ENCODE measurements around the gene RAB30. TPM values are rescaled to one million over a fixed set of nuclear protein-coding genes. Genes with fewer than 3 reads are reported as not detected.
A peak's percentile ranks its signal among the peaks of the same experiment; 100 is the strongest.

The RAB30 gene
- total and polyA plus RNA-seq, 2 experiments from 2014 or later: 2.5 to 10.2 TPM

DNA sequence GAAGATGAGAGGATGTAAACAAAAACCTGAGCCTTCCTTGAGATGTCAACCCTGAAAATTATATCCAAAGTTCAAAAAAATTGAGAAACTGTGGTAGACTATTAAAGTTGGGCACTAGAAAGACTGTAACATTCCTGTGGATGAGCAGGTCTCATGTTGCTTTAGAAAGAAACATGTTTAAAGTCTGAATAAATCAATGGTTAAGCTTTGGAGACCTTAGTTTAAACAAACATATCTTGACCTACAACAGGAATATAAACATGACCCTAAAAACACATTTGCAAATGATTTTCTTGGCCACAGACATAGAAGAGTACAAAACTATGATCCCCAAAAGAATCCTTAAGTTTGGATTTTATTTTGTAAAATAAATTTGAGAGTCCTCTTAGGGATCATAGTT is 47.1 kb upstream of the RAB30 start:
- no peaks in the 10 kb centered on the region for H3K36me3 ChIP-seq (replicated peaks; ENCODE audit: insufficient read depth, low read depth)
- H3K79me2 ChIP-seq: no peaks in the 10 kb centered on the region
- DNase-seq (ENCODE audit: low spot score): no peak
- H2AFZ ChIP-seq: no peak overlapping the region
- H4K20me1 ChIP-seq (ENCODE audit: insufficient read depth, poor library complexity, severe bottlenecking): no peaks in the 10 kb centered on the region
- peaks cover 14% of the 10 kb centered on the region for H3K4me1 ChIP-seq (ENCODE audit: insufficient read depth)
- H3K27me3 ChIP-seq: no peaks in the 10 kb centered on the region
- H3K4me3 ChIP-seq: no peak overlapping the region
- no peak for TF ChIP-seq EZH2 (IDR thresholded peaks at IDR 0.05; ENCODE audit: borderline replicate concordance)
- TF ChIP-seq, protein P1, sequence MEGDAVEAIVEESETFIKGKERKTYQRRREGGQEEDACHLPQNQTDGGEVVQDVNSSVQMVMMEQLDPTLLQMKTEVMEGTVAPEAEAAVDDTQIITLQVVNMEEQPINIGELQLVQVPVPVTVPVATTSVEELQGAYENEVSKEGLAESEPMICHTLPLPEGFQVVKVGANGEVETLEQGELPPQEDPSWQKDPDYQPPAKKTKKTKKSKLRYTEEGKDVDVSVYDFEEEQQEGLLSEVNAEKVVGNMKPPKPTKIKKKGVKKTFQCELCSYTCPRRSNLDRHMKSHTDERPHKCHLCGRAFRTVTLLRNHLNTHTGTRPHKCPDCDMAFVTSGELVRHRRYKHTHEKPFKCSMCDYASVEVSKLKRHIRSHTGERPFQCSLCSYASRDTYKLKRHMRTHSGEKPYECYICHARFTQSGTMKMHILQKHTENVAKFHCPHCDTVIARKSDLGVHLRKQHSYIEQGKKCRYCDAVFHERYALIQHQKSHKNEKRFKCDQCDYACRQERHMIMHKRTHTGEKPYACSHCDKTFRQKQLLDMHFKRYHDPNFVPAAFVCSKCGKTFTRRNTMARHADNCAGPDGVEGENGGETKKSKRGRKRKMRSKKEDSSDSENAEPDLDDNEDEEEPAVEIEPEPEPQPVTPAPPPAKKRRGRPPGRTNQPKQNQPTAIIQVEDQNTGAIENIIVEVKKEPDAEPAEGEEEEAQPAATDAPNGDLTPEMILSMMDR (IDR thresholded peaks at IDR 0.05; ENCODE audit: poor library complexity): no peak
- TF ChIP-seq EZH2phosphoT487 (IDR thresholded peaks at IDR 0.05; ENCODE audit: low read depth, severe bottlenecking, unreplicated experiment): no peak
- H3K9me2 ChIP-seq (replicated peaks; ENCODE audit: insufficient read depth): no peaks in the 10 kb centered on the region
- H3K27ac ChIP-seq: no peak overlapping the region
- no peaks in the 10 kb centered on the region for H3K9me3 ChIP-seq (ENCODE audit: low read depth)
- H3K4me2 ChIP-seq: peak overlapping the region; percentile 4

DNA sequence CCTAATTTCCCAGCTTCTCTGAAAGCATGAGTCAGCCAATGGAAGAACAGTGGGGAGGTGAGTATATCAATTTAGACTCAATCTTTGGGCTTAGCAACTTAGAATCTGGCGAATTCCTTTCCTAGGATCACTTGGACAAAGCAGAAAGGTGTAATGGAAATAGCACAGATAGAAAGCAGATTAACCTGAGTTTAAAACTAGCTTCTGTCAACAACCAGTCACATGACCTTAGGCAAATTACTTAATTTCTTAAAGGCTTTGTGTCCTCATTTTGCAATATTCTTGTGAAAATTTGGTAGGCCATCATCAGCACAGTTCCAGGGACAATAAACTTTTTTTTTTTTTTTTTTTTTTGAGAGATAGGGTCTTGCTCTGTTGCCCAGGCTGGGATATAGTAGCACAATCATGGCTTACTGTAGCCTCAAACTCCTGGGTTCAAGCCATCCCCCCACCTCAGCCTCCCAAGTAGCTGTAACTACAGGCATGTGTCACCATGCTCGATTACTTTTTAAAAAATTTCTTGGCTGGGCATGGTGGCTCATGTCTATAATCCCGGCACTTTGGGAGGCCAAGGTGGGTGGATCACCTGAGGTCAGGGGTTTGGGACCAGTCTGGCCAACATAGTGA is 44.4 kb upstream of the RAB30 start:
- no peak for DNase-seq (ENCODE audit: low spot score)
- H3K79me2 ChIP-seq: no peaks in the 10 kb centered on the region
- H4K20me1 ChIP-seq (ENCODE audit: insufficient read depth, poor library complexity, severe bottlenecking): no peaks in the 10 kb centered on the region
- H3K36me3 ChIP-seq (replicated peaks; ENCODE audit: insufficient read depth, low read depth): no peaks in the 10 kb centered on the region
- H3K4me1 ChIP-seq (ENCODE audit: insufficient read depth): peaks cover 14% of the 10 kb centered on the region
- no peak overlapping the region for H2AFZ ChIP-seq
- no peaks in the 10 kb centered on the region for H3K9me2 ChIP-seq (replicated peaks; ENCODE audit: insufficient read depth)
- 92% methylated on average over 3 of the region's 3 CpGs for WGBS (ENCODE audit: low lambda C conversion rate, missing lambda C conversion rate)
- no peak overlapping the region for H3K27ac ChIP-seq
- no peak for TF ChIP-seq EZH2phosphoT487 (IDR thresholded peaks at IDR 0.05; ENCODE audit: low read depth, severe bottlenecking, unreplicated experiment)
- no peak for TF ChIP-seq EZH2 (IDR thresholded peaks at IDR 0.05; ENCODE audit: borderline replicate concordance)
- TF ChIP-seq, protein P1 (IDR thresholded peaks at IDR 0.05; ENCODE audit: poor library complexity): no peak
- H3K4me2 ChIP-seq: no peak overlapping the region
- H3K4me3 ChIP-seq: no peak overlapping the region
- H3K9me3 ChIP-seq (ENCODE audit: low read depth): no peaks in the 10 kb centered on the region
- no peaks in the 10 kb centered on the region for H3K27me3 ChIP-seq

DNA sequence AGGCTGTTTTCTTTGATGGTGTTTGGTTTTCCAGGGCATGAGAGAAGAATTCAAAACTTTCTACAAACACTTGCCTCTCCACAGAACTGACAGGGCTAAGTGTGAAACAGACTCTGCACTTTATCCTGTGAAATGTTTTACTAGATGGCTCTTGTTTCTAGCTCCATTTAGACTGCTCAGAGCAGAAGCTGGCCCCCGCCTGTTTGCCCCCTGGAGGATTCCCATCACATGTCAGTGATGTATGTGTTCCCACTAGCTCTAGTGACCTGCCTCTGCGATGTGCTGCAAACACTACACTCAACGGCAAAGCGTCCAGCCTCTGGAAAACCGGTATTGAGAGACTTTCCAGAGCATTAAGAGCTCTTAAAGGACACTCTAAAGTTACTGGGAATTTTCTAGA is 43.9 kb upstream of the RAB30 start:
- Histone ChIP-seq H2AFZ (no peak overlapping the region), H3K9me3 (ENCODE audit: low read depth) (no peaks in the 10 kb centered on the region), H3K4me2 (no peak overlapping the region), H4K20me1 (ENCODE audit: insufficient read depth, poor library complexity, severe bottlenecking) (no peaks in the 10 kb centered on the region), H3K27me3 (no peaks in the 10 kb centered on the region), H3K4me3 (no peak overlapping the region), H3K4me1 (ENCODE audit: insufficient read depth) (peaks cover 14% of the 10 kb centered on the region), H3K27ac (no peak overlapping the region), H3K79me2 (no peaks in the 10 kb centered on the region), H3K9me2 (replicated peaks; ENCODE audit: insufficient read depth) (no peaks in the 10 kb centered on the region), H3K36me3 (replicated peaks; ENCODE audit: insufficient read depth, low read depth) (no peaks in the 10 kb centered on the region)
- TF ChIP-seq, protein P1 (IDR thresholded peaks at IDR 0.05; ENCODE audit: poor library complexity): no peak
- TF ChIP-seq EZH2 (IDR thresholded peaks at IDR 0.05; ENCODE audit: borderline replicate concordance): no peak
- no peak for TF ChIP-seq EZH2phosphoT487 (IDR thresholded peaks at IDR 0.05; ENCODE audit: low read depth, severe bottlenecking, unreplicated experiment)
- WGBS (ENCODE audit: low lambda C conversion rate, missing lambda C conversion rate): 47% methylated on average over 5 of the region's 5 CpGs
- no peak for DNase-seq (ENCODE audit: low spot score)

Measured in hepatocyte (in vitro differentiated cells).